ENCODE data around the gene RXRA. TPM values are rescaled to one million over a fixed set of nuclear protein-coding genes. Genes with fewer than 3 reads are reported as not detected.

RXRA gene
- total and polyA plus RNA-seq, 2 of the 13 experiments (the other 11 are each of a cell fraction or from before 2014, with no cell fraction given), result 18.9 to 29.2 TPM

GRCh38 chr9:134404376-134405358, 78.4 kb downstream of the RXRA start:
- H3K27ac ChIP-seq (ENCODE audit: extremely low read length, insufficient read depth, low read length), result no peak overlapping the region
- intact Hi-C loops (cut with micrococcal nuclease; ENCODE audit: unreplicated experiment) (no loop called here), in situ Hi-C loops (cut with HindIII; ENCODE audit: extremely low pct_ligation_motif_present, low pct_unique_long_range_greater_than_20kb) (no loop called here)
- no TSS peak for BruUV-seq (replicated peaks)
- no peaks in the 10 kb centered on the region for H3K27me3 ChIP-seq (ENCODE audit: control insufficient read depth in 1 of 2, insufficient read depth in 2 of 2, low read length in 2 of 2)
- peaks cover 4% of the 10 kb centered on the region for H3K79me2 ChIP-seq (ENCODE audit: insufficient read depth, low read length)
- H3K4me2 ChIP-seq (ENCODE audit: low read depth, low read length), result no peak overlapping the region
- no peak overlapping the region for H2AFZ ChIP-seq (ENCODE audit: low read length)
- H3K4me3 ChIP-seq (replicated peaks in 1 of 3; ENCODE audit: insufficient read depth in 1 of 3, low read depth in 2 of 3, low read length in 3 of 3), result no peak overlapping the region
- peaks cover 8 to 29% of the 10 kb centered on the region in 2 experiments; a peak in 4 of 5 replicates for H3K36me3 ChIP-seq (replicated peaks in 1 of 2; ENCODE audit: control insufficient read depth in 1 of 2, insufficient read depth in 2 of 2, low read length in 2 of 2)
- H3K9me3 ChIP-seq (ENCODE audit: low read length), result no peaks in the 10 kb centered on the region
- DNase-seq (ENCODE audit: low spot score), result no peak
- TF ChIP-seq ZNF496 (CRISPR knock-in tag; IDR thresholded peaks at IDR 0.05; ENCODE audit: insufficient replicate concordance) (no peak), ELF4 (CRISPR knock-in tag; IDR thresholded peaks at IDR 0.05; ENCODE audit: borderline replicate concordance) (no peak), ZNF407 (CRISPR knock-in tag; IDR thresholded peaks at IDR 0.05; ENCODE audit: not compliant biosample characterization) (no peak), SRF (IDR thresholded peaks at IDR 0.05; ENCODE audit: low read depth, low read length) (no peak), CCAR2 (optimal IDR thresholded peaks at IDR 0.05; ENCODE audit: low read depth, low read length) (no peak), GLI4 (CRISPR knock-in tag; IDR thresholded peaks at IDR 0.05; ENCODE audit: borderline replicate concordance) (no peak), ZNF572 (CRISPR knock-in tag; IDR thresholded peaks at IDR 0.05) (no peak), ARID3A (IDR thresholded peaks at IDR 0.05; ENCODE audit: low read depth, low read length) (no peak)
- no peak for ATAC-seq
- no peak overlapping the region for H3K9ac ChIP-seq (ENCODE audit: insufficient read depth, low read depth, low read length)
- H4K20me1 ChIP-seq (ENCODE audit: insufficient read depth, low read length), result peaks cover 22% of the 10 kb centered on the region; the same call in 1 of the 2 replicates
- POLR2A ChIA-PET, result no interaction called here
- FAIRE-seq, result no peak
- no peaks in the 10 kb centered on the region for H3K4me1 ChIP-seq (ENCODE audit: insufficient read depth, low read length)
- CTCF ChIA-PET (ENCODE audit: low intra/inter-chr PET ratio, low total read pairs), result no interaction called here
- WGBS (ENCODE audit: low lambda C conversion rate), result 93% methylated on average over 24 of the region's 34 CpGs
